IMR-90 (cell line): Measurements from ENCODE around the gene BCL11B. TPM values are rescaled to one million over a fixed set of nuclear protein-coding genes. Genes with fewer than 3 reads are reported as not detected.

Experiments
- ATAC-seq: fragments of 200-7000 bp; cut with Tn5 transposase; 2 replicates; pipeline ENCODE4 v1.9.1; 2020; ENCODE audit warnings: low read depth, mild to moderate bottlenecking, moderate library complexity
- BruUV-seq: library from RNA; stranded (reverse); fragments of 400-500 nt; replicated peaks from 2 replicates; lab custom pipeline; 2021; lab: Mats Ljungman, UMichigan
- CTCF ChIA-PET: fragments of 300-600 bp; formaldehyde crosslinking; extraction: SDS; loops from one replicate; lab custom pipeline; 2021; ENCODE audit warnings: antibody characterized with exemption; lab: Yijun Ruan, JAX
- POLR2A ChIA-PET: fragments of 300-600 bp; sonication (Branson Sonifier 250); formaldehyde crosslinking; loops from one replicate; lab custom pipeline; 2022; ENCODE audit warnings: antibody characterized with exemption; ENCODE audit not compliant: unreplicated experiment; lab: Charles Lee
- DNase-seq: peaks from one replicate; pipeline ENCODE4 v3.0.0; 2013
- H2AFZ ChIP-seq: replicated peaks from 2 replicates; pipeline ENCODE3; 2013; ENCODE audit warnings: low read length, mild to moderate bottlenecking; ENCODE audit not compliant: poor library complexity
- H2AK5ac ChIP-seq: 2 replicates; pipeline ENCODE4 v1.6.1; 2013; ENCODE audit warnings: low read depth, low read length, inconsistent platforms
- H2AK9ac ChIP-seq: replicated peaks from 2 replicates; pipeline ENCODE3; 2013; ENCODE audit warnings: mild to moderate bottlenecking, low read depth, low read length, moderate library complexity; ENCODE audit not compliant: poor library complexity
- H2BK120ac ChIP-seq: 2 replicates; pipeline ENCODE4 v1.6.1; 2013; ENCODE audit warnings: low read depth, low read length, inconsistent platforms
- H2BK15ac ChIP-seq: 3 replicates; pipeline ENCODE4 v1.6.1; 2013; ENCODE audit warnings: low read depth, low read length, inconsistent platforms
- H2BK20ac ChIP-seq: 2 replicates; pipeline ENCODE4 v1.6.1; 2013; ENCODE audit warnings: low read depth, mild to moderate bottlenecking, inconsistent platforms, low read length, moderate library complexity
- H2BK5ac ChIP-seq: 2 replicates; pipeline ENCODE4 v1.6.1; 2013; ENCODE audit warnings: mild to moderate bottlenecking, low read depth, low read length, inconsistent platforms; ENCODE audit not compliant: poor library complexity, severe bottlenecking
- H3K14ac ChIP-seq: replicated peaks from 2 replicates; pipeline ENCODE4 v1.6.1; 2013; ENCODE audit warnings: low read depth, low read length, inconsistent platforms
- H3K18ac ChIP-seq: 2 replicates; pipeline ENCODE4 v1.6.1; 2013; ENCODE audit warnings: low read depth, low read length, control low read depth
- H3K23ac ChIP-seq: 2 replicates; pipeline ENCODE4 v1.6.1; 2013; ENCODE audit warnings: low read depth, low read length, inconsistent platforms
- H3K27ac ChIP-seq: 2 replicates; pipeline ENCODE4 v1.5.1; 2013; ENCODE audit warnings: mild to moderate bottlenecking, control low read depth, low read length; ENCODE audit not compliant: insufficient read depth
- H3K27me3 ChIP-seq: 2 replicates; pipeline ENCODE4 v1.6.1; 2013; ENCODE audit warnings: low read length; ENCODE audit not compliant: control insufficient read depth, insufficient read depth
- H3K36me3 ChIP-seq: 2 replicates; pipeline ENCODE4 v1.6.1; 2013; ENCODE audit warnings: low read length, mixed read lengths; ENCODE audit not compliant: control insufficient read depth, insufficient read depth
- H3K4ac ChIP-seq: 2 replicates; pipeline ENCODE4 v1.6.1; 2013; ENCODE audit warnings: low read depth, low read length, inconsistent platforms
- H3K4me1 ChIP-seq: 2 replicates; pipeline ENCODE4 v1.6.1; 2013; ENCODE audit warnings: low read length, mixed read lengths; ENCODE audit not compliant: control insufficient read depth, insufficient read depth
- H3K4me2 ChIP-seq: 2 replicates; pipeline ENCODE4 v1.6.1; 2013; ENCODE audit warnings: low read depth, mild to moderate bottlenecking, control low read depth, low read length, moderate library complexity
- H3K4me3 ChIP-seq: 2 replicates; pipeline ENCODE4 v1.5.1; 2013; ENCODE audit warnings: low read depth, mild to moderate bottlenecking, control low read depth, low read length, moderate library complexity; ENCODE audit not compliant: insufficient read depth
- H3K56ac ChIP-seq: 2 replicates; pipeline ENCODE4 v1.6.1; 2013; ENCODE audit warnings: low read length, inconsistent platforms; ENCODE audit not compliant: insufficient read depth; ENCODE audit errors: extremely low read depth
- H3K79me1 ChIP-seq, 2 experiments: 2 replicates each; pipeline ENCODE4 v1.6.1; 2013; ENCODE audit warnings: low read length in 2 of 2, inconsistent platforms in 1 of 2, low read depth in 1 of 2
- H3K9ac ChIP-seq: 2 replicates; pipeline ENCODE4 v1.6.1; 2013; ENCODE audit warnings: low read depth, low read length, control low read depth
- H3K9me1 ChIP-seq: 2 replicates; pipeline ENCODE4 v1.6.1; 2013; ENCODE audit warnings: low read length, inconsistent platforms; ENCODE audit not compliant: insufficient read depth
- H3K9me3 ChIP-seq: 2 replicates; pipeline ENCODE4 v1.6.1; 2013; ENCODE audit warnings: low read length; ENCODE audit not compliant: control insufficient read depth, insufficient read depth
- H4K20me1 ChIP-seq: 2 replicates; pipeline ENCODE4 v1.6.1; 2013; ENCODE audit warnings: low read length, inconsistent platforms; ENCODE audit not compliant: insufficient read depth
- H4K5ac ChIP-seq: 2 replicates; pipeline ENCODE4 v1.6.1; 2013; ENCODE audit warnings: mild to moderate bottlenecking, low read depth, low read length, control low read depth
- H4K8ac ChIP-seq, 2 experiments: 2 replicates each; pipeline ENCODE4 v1.6.1; 2013; ENCODE audit warnings: low read depth in 2 of 2, low read length in 2 of 2, control low read depth in 1 of 2, inconsistent platforms in 1 of 2
- H4K91ac ChIP-seq: 2 replicates; pipeline ENCODE4 v1.6.1; 2013; ENCODE audit warnings: low read depth, low read length, inconsistent platforms; ENCODE audit not compliant: insufficient read depth
- NFE2L2 ChIP-seq: fragments of 150-350 bp; IDR thresholded peaks from 2 replicates; pipeline ENCODE4 v1.6.1; 2016; ENCODE audit warnings: low read depth, mild to moderate bottlenecking, low read length
- RAD21 ChIP-seq: IDR thresholded peaks from 2 replicates; pipeline ENCODE4 v1.6.1; 2012; ENCODE audit warnings: low read length, improper control_type of control experiment
- SMC3 ChIP-seq: fragments of 150-350 bp; IDR thresholded peaks from 2 replicates; pipeline ENCODE4 v1.6.1; 2016; ENCODE audit warnings: low read depth, mild to moderate bottlenecking, antibody characterized with exemption, low read length, moderate library complexity
- USF2 ChIP-seq: fragments of 150-350 bp; IDR thresholded peaks from 2 replicates; pipeline ENCODE4 v1.6.1; 2017; ENCODE audit warnings: mild to moderate bottlenecking, antibody characterized with exemption, low read length, low read depth
- WGBS, 2 experiments: methylation state at CpG; one replicate each; pipeline versions ENCODE4 v1.1.5 to v1.1.7; 2013; ENCODE audit warnings: missing lambda C conversion rate in 2 of 2; ENCODE audit not compliant: insufficient read length in 1 of 2; ENCODE audit errors: extremely low coverage in 2 of 2; 5-methylcytosine and 5-hydroxymethylcytosine counted together
- dilution Hi-C: fragments of 300-500 bp; cut with HindIII; formaldehyde crosslinking; loops from one replicate; pipeline ENCODE4 v1.14.3; 2018; ENCODE audit warnings: low sequenced_read_pairs; ENCODE audit not compliant: unreplicated experiment
- in situ Hi-C: fragments of 300-500 bp; cut with MboI; formaldehyde crosslinking; loops from 3 replicates; pipeline ENCODE4 v1.14.3; 2019; ENCODE audit warnings: low sequenced_read_pairs, inconsistent platforms, mixed read lengths
- intact Hi-C: fragments of 100-400 bp; cut with micrococcal nuclease; formaldehyde crosslinking; loops from 2 replicates; pipeline ENCODE4 v1.10.0; 2022
- polyA plus RNA-seq, 3 experiments: library from polyadenylated mRNA; depleted of rRNA; stranded (reverse); fragments of >200 nt; gene quantifications; 2 replicates each; pipeline ENCODE4 v1.2.3, GENCODE V29; 2012; ENCODE audit warnings: low replicate concordance in 1 of 3
- total RNA-seq: library from RNA; depleted of rRNA; stranded (reverse); fragments of >200 nt; gene quantifications from 2 replicates; pipeline ENCODE4 v1.2.3, GENCODE V29; 2012

BCL11B gene
- total and polyA plus RNA-seq, 2 of the 4 experiments (the other 2 are of a cell fraction), result under 0.01 TPM; not detected in 1

- Histone ChIP-seq H3K36me3 (no peaks in the 10 kb centered on the region), H3K4me1 (no peaks in the 10 kb centered on the region), H3K79me1 (no peaks in the 10 kb centered on the region), H3K9ac (no peak overlapping the region), H2BK20ac (no peak overlapping the region), H2AK9ac (no peak overlapping the region), H3K9me3 (peaks cover 26% of the 10 kb centered on the region), H2AFZ (no peak overlapping the region), H3K14ac (no peak overlapping the region), H3K27ac (no peak overlapping the region), H2AK5ac (no peak overlapping the region), H3K27me3 (no peaks in the 10 kb centered on the region), H3K56ac (no peak overlapping the region), H3K4me2 (no peak overlapping the region), H3K4ac (no peak overlapping the region), H3K18ac (no peak overlapping the region), H2BK5ac (no peak overlapping the region), H2BK120ac (no peak overlapping the region), H3K23ac (no peak overlapping the region), H3K9me1 (no peaks in the 10 kb centered on the region; the same call in 1 of the 2 replicates), H3K4me3 (no peak overlapping the region), H4K20me1 (no peaks in the 10 kb centered on the region), H4K91ac (no peak overlapping the region), H4K8ac (no peak overlapping the region), H4K5ac (no peak overlapping the region), H2BK15ac (no peak overlapping the region)
- no peak for ATAC-seq
- WGBS, 2 experiments, result 14% methylated on average over 2 of the region's 7 CpGs; no CpG with 5 or more reads in 1 of the 2 experiments
- BruUV-seq, result no TSS peak
- no peak for DNase-seq
- ChIA-PET POLR2A (no interaction called here), CTCF (no interaction called here)
- TF ChIP-seq NFE2L2 (no peak), RAD21 (no peak), SMC3 (no peak), USF2 (no peak)
- dilution Hi-C loops, result no loop called here
- in situ Hi-C loops, result no loop called here
- intact Hi-C loops, result no loop called here
These were observed 62.6 kb downstream of the BCL11B start for GRCh38 chr14:99209409-99209808.
